GM20000 (cell line): Measurements from ENCODE around the gene TNS3.

ENCODE experiments used
- DNase-seq: peaks from one replicate; pipeline ENCODE4 v3.0.0; 2012; ENCODE audit warnings: low spot score
- CTCF ChIP-seq: IDR thresholded peaks from 2 replicates; pipeline ENCODE4 v1.5.1; 2012; ENCODE audit warnings: mild to moderate bottlenecking, control low read depth; ENCODE audit errors: extremely low read depth, missing control alignments

Gene TNS3

GRCh38 chr7:47413526-47414341 is 168.2 kb downstream of the TNS3 start:
- TF ChIP-seq CTCF, result no peak
- no peak for DNase-seq

GRCh38 chr7:47411901-47412300 is 170.0 kb downstream of the TNS3 start:
- DNase-seq, result no peak
- no peak for TF ChIP-seq CTCF

- TF ChIP-seq CTCF, result no peak
- no peak for DNase-seq
These were observed 170.5 kb downstream of the TNS3 start for GRCh38 chr7:47411281-47411869.

GRCh38 chr7:47408675-47409074 is 173.2 kb downstream of the TNS3 start:
- no peak for TF ChIP-seq CTCF
- no peak for DNase-seq

- TF ChIP-seq CTCF, result no peak
- no peak for DNase-seq
These were observed 173.9 kb downstream of the TNS3 start for GRCh38 chr7:47407821-47408674.

GRCh38 chr7:47407136-47407535 is 174.8 kb downstream of the TNS3 start:
- no peak for DNase-seq
- no peak for TF ChIP-seq CTCF

GRCh38 chr7:47406801-47407129 is 175.1 kb downstream of the TNS3 start:
- no peak for DNase-seq
- TF ChIP-seq CTCF, result no peak
